ENCODE results near the gene FGF7. TPM values are rescaled to one million over a fixed set of nuclear protein-coding genes. Genes with fewer than 3 reads are reported as not detected.

Gene FGF7
- total and polyA plus RNA-seq, 11 donors, result 7.7 to 40.8 (median 24.5) TPM

DNA sequence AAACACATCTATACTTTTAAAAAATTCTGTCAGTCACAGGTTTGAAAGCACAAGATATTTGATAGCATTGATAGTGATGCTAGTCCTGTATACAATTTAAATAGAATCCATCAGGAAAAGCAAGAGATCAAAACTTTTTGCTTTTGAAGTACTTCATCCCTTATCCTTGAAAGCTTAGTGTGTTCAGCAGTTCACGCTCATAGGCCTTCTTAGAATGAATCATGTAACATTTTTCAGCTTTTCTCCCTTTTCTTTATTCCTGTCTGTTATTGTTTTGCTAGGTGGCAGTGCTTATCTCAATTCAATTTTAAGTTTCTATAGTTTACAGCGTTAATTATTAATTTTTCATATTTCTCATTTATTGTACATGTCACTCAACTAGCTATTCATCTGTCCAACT, 69.1 kb downstream of the FGF7 start:
- WGBS, 4 donors, result 93 to 95% (median 94%) methylated on average over 2 of the region's 2 CpGs

GRCh38 chr15:49492830-49493229, 69.8 kb downstream of the FGF7 start:
- Histone ChIP-seq H3K27ac (no peak overlapping the region), H3K4me1 (no peaks in the 10 kb centered on the region), H3K4me3 (no peak overlapping the region), H3K36me3 (no peaks in the 10 kb centered on the region), H3K27me3 (no peaks in the 10 kb centered on the region), H3K9me3 (no peaks in the 10 kb centered on the region)
- DNase-seq, result no peak
- TF ChIP-seq CTCF (IDR thresholded peaks at IDR 0.05) (no peak), POLR2A (IDR thresholded peaks at IDR 0.05) (no peak)
- no peak for ATAC-seq
- WGBS, 4 donors, result 74 to 81% (median 76%) methylated on average over 1 of the region's 1 CpG
- intact Hi-C loops (cut with DNase I), result loop anchor here in 1 of 10 donors (10.0 kb wide), 1 partner anchor 512 kb away; no protein-coding TSS in a partner anchor

More for the DNA sequence above, 69.1 kb downstream of the FGF7 start:
- TF ChIP-seq POLR2A (IDR thresholded peaks at IDR 0.05) (no peak), CTCF (IDR thresholded peaks at IDR 0.05) (no peak)
- H3K9me3 ChIP-seq, result no peaks in the 10 kb centered on the region
- no peaks in the 10 kb centered on the region for H3K36me3 ChIP-seq
- ATAC-seq (no peak), DNase-seq (no peak)
- no peaks in the 10 kb centered on the region for H3K27me3 ChIP-seq
- H3K27ac ChIP-seq, result no peak overlapping the region
- H3K4me3 ChIP-seq, result no peak overlapping the region
- H3K4me1 ChIP-seq, result no peaks in the 10 kb centered on the region
- intact Hi-C loops (cut with DNase I), result loop anchor here in 1 of 10 donors (10.0 kb wide), 1 partner anchor 513 kb away; no protein-coding TSS in a partner anchor

- ATAC-seq (no peak), DNase-seq (no peak)
- Histone ChIP-seq H3K27ac (no peak overlapping the region), H3K4me1 (no peaks in the 10 kb centered on the region), H3K27me3 (no peaks in the 10 kb centered on the region), H3K9me3 (no peaks in the 10 kb centered on the region), H3K36me3 (no peaks in the 10 kb centered on the region), H3K4me3 (no peak overlapping the region)
- TF ChIP-seq POLR2A (IDR thresholded peaks at IDR 0.05) (no peak), CTCF (IDR thresholded peaks at IDR 0.05) (no peak)
- intact Hi-C loops (cut with DNase I), result loop anchor here in 1 of 10 donors (10.0 kb wide), 1 partner anchor 510 kb away; no protein-coding TSS in a partner anchor
- WGBS, 4 donors, result 87 to 100% (median 94%) methylated on average over 1 of the region's 1 CpG
Observed at GRCh38 chr15:49494842-49495241, 71.8 kb downstream of the FGF7 start.

DNA sequence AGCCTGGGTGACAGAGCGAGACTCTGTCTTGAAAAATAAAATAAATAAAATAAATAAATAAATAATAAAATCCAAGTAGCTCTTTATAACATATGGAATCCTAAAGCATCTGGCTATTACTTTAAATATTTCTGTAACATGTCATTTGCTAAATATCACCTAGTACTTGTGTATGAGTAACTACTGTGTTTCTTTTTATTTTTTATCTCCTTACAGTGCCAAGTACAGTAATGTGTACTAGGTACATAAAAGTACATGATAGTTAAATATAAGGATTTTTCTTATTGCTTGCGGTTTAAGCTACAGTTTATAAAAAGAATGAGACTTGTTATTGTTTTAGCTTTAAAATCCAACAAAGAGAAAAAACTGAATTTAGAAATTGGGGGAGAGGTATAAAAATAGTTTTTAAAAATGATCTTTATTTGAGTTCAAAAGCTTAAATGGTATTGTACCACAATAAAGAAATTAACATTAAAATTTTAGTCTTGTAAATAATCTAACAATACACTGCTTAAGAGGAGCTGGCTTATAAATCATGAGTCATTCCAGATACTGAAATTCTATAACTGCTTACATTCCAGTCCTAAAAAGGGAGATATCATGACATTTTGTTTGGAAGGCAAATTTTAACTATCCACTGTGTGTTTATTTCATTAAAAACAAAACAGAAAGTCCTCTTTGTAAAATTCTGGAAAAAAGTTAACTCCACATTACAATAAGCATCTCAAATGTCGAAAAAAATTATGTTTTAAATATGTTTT, 73.1 kb downstream of the FGF7 start:
- DNase-seq, result no peak
- TF ChIP-seq POLR2A (IDR thresholded peaks at IDR 0.05) (no peak), CTCF (IDR thresholded peaks at IDR 0.05) (no peak)
- 81 to 85% (median 83%) methylated on average over 3 of the region's 3 CpGs for WGBS, 4 donors
- no peak for ATAC-seq
- Histone ChIP-seq H3K4me1 (no peaks in the 10 kb centered on the region), H3K27me3 (no peaks in the 10 kb centered on the region), H3K9me3 (no peaks in the 10 kb centered on the region), H3K27ac (peak overlapping the region in 1 of 12 donors; percentile 3), H3K36me3 (no peaks in the 10 kb centered on the region), H3K4me3 (no peak overlapping the region)
- intact Hi-C loops (cut with DNase I), result loop anchor here in 1 of 10 donors (10.0 kb wide), 1 partner anchor 509 kb away; no protein-coding TSS in a partner anchor
